SJCRH30 (cell line): ENCODE measurements around the gene AMN. TPM values are rescaled to one million over a fixed set of nuclear protein-coding genes. Genes with fewer than 3 reads are reported as not detected.

ENCODE experiments used
- total RNA-seq: library from RNA; depleted of rRNA; stranded (reverse); fragments of >200 nt; shearing (Covaris generic); gene quantifications from 2 replicates; pipeline ENCODE4 v1.2.3, GENCODE V29; 2014; rRNA removed

The AMN gene
- total RNA-seq, 1 experiment from 2014 or later = not detected

Other genes with a start within 250 kb of the AMN start
- gene TRAF3, start 145.2 kb upstream of the AMN start, total RNA-seq = 14.0 and 14.6 TPM in 2 replicates
- 43.4 and 44.7 TPM in 2 replicates for gene CDC42BPB, start 134.9 kb downstream of the AMN start, total RNA-seq
- not detected in 2 replicates for gene LBHD2, start 161.5 kb downstream of the AMN start, total RNA-seq
- gene EXOC3L4, start 172.1 kb downstream of the AMN start, total RNA-seq = not detected in 2 replicates
- 4.6 and 5.9 TPM in 2 replicates for gene TNFAIP2, start 200.8 kb downstream of the AMN start, total RNA-seq